AG04450 (cell line): Measurements from ENCODE around the gene PPP1R16B. TPM values are rescaled to one million over a fixed set of nuclear protein-coding genes. Genes with fewer than 3 reads are reported as not detected.
"Not testable (repeated sequence)": the region's sequence is repeated elsewhere in the genome, so short reads cannot be mapped to it uniquely, and the experiment has no call there.

Experiments used
- CTCF ChIA-PET: fragments of 300-600, 350-600 bp; formaldehyde crosslinking; extraction: SDS; loops from one replicate; lab custom pipeline; 2022; ENCODE audit warnings: antibody characterized with exemption, inconsistent platforms; lab: Charles Lee
- POLR2A ChIA-PET: fragments of 350-600 bp; formaldehyde crosslinking; extraction: SDS; loops from one replicate; lab custom pipeline; 2021; ENCODE audit warnings: antibody characterized with exemption, inconsistent platforms; lab: Yijun Ruan, JAX
- DNase-seq: peaks from one replicate; pipeline ENCODE4 v3.0.0-alpha.2; 2011; ENCODE audit warnings: low read depth, low spot score
- H3K27ac ChIP-seq: one replicate; pipeline ENCODE4 v1.5.1; 2012; ENCODE audit warnings: low read depth, low read length, control low read depth
- H3K27me3 ChIP-seq: one replicate; pipeline ENCODE4 v1.6.0; 2012; ENCODE audit warnings: low read length; ENCODE audit not compliant: control insufficient read depth, insufficient read depth
- H3K4me3 ChIP-seq: 2 replicates; pipeline ENCODE4 v1.5.1; 2011; ENCODE audit warnings: mild to moderate bottlenecking, low read depth, low read length, control low read depth
- H3K9me3 ChIP-seq: 2 replicates; pipeline ENCODE4 v1.5.1; 2012; ENCODE audit warnings: low read length; ENCODE audit not compliant: control insufficient read depth, insufficient read depth
- polyA plus RNA-seq: library from polyadenylated mRNA; depleted of rRNA; stranded (reverse); fragments of >200 nt; gene quantifications from 2 replicates; pipeline ENCODE4 v1.2.3, GENCODE V29; 2011
- TF ChIP-seq, protein P1 (sequence below): IDR thresholded peaks from 2 replicates; pipeline ENCODE4 v1.5.1; 2011; ENCODE audit warnings: low read depth, low read length, control low read depth, inconsistent platforms

PPP1R16B gene
- polyA plus RNA-seq, 1 experiment: not detected

DNA sequence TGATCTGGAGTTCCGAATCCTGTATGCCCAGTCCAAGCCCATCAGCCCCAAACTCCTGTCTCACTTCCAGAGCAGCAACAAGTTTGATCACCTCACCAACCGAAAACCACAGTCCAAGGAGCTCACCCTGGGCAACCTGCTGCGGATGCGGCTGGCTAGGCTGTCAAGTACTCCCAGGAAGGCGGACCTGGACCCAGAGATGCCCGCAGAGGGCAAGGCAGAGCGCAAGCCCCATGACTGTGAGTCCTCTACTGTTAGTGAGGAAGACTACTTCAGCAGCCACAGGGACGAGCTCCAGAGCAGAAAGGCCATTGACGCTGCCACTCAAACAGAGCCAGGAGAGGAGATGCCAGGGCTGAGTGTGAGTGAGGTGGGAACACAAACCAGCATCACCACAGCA is 146.1 kb downstream of the PPP1R16B start:
- Histone ChIP-seq H3K27ac (no peak overlapping the region), H3K4me3 (no peak overlapping the region), H3K27me3 (no peaks in the 10 kb centered on the region), H3K9me3 (no peaks in the 10 kb centered on the region)
- no peak for DNase-seq
- POLR2A ChIA-PET: no interaction called here
- CTCF ChIA-PET: no interaction called here
- TF ChIP-seq, protein P1, sequence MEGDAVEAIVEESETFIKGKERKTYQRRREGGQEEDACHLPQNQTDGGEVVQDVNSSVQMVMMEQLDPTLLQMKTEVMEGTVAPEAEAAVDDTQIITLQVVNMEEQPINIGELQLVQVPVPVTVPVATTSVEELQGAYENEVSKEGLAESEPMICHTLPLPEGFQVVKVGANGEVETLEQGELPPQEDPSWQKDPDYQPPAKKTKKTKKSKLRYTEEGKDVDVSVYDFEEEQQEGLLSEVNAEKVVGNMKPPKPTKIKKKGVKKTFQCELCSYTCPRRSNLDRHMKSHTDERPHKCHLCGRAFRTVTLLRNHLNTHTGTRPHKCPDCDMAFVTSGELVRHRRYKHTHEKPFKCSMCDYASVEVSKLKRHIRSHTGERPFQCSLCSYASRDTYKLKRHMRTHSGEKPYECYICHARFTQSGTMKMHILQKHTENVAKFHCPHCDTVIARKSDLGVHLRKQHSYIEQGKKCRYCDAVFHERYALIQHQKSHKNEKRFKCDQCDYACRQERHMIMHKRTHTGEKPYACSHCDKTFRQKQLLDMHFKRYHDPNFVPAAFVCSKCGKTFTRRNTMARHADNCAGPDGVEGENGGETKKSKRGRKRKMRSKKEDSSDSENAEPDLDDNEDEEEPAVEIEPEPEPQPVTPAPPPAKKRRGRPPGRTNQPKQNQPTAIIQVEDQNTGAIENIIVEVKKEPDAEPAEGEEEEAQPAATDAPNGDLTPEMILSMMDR: no peak

DNA sequence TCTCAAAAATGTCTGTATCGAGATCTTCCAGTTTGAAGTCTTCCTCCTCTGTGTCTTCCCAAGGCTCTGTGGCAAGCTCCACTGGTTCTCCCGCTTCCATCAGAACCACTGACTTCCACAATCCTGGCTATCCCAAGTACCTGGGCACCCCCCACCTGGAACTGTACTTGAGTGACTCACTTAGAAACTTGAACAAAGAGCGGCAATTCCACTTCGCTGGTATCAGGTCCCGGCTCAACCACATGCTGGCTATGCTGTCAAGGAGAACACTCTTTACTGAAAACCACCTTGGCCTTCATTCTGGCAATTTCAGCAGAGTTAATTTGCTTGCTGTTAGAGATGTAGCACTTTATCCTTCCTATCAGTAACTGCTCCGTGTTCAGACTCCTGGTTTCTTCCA is 146.7 kb downstream of the PPP1R16B start:
- Histone ChIP-seq H3K27me3 (no peaks in the 10 kb centered on the region), H3K4me3 (no peak overlapping the region), H3K9me3 (no peaks in the 10 kb centered on the region), H3K27ac (no peak overlapping the region)
- POLR2A ChIA-PET: no interaction called here
- CTCF ChIA-PET: no interaction called here
- DNase-seq: no peak
- TF ChIP-seq, protein P1: no peak

DNA sequence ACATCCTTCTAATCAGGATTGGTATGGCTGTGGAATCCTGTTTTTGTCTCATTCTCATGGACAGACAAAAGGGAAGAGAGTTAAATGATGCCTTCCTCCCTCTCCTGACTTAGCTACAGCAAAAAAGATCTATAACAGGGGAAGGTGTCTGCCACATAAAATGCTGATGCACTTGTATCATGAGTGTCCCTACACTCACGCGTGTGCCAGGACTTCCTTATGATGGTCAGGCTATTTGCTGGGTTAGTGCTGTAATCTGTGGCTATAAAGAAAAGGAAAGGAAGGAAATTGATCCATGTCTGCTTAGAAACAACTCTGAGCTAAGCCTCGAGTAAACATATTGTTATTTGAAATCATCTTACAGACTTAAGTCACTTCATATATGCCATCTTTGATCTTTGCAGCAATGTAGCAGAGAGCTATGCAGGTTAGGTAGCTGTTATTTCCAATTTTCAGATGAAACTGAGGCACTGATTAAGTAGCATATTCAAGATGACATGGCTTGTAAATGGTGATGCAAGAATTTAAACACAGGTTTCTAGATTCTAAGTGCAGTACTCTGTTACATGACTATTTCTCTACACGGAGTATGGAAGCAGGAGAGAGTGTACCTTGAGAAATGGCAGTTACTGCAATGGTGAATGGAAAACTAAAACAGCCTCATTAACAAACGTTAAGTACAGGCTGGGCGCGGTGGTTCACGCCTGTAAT is 148.3 kb downstream of the PPP1R16B start:
- DNase-seq: no peak
- H3K27ac ChIP-seq: no peak overlapping the region
- no peaks in the 10 kb centered on the region for H3K27me3 ChIP-seq
- CTCF ChIA-PET: no interaction called here
- POLR2A ChIA-PET: no interaction called here
- TF ChIP-seq, protein P1: no peak
- no peaks in the 10 kb centered on the region for H3K9me3 ChIP-seq
- H3K4me3 ChIP-seq: no peak overlapping the region

DNA sequence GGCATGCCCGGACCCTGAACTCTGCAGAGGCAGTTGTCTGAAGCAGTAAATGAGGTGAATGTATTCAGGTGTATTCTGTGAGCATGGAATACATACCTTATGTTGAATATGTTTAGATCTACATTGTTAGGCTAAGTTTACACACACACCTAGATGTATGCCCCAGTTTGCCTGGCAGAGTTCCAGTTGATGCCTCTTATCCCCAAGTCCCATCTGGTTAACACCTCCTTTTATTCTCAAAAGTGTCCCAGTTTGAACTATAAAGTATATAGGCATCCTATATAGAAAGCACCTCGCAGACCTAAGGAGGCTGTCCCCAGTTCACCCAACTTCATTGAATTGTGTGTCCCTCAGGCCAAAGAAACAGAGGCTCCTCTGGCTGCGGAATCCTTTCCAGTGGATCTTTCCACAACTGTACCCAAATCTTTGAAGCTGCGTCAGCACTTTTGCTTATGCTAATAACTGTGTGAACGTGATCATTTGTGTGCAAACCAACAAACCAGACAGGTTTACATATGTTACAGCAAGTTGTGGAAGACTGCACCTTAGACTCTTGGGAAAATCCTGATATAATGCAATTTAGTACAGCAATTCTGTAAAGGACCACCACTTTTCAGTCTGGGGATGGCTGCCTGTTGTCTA is 151.9 kb downstream of the PPP1R16B start:
- POLR2A ChIA-PET: no interaction called here
- no peaks in the 10 kb centered on the region for H3K9me3 ChIP-seq
- H3K27me3 ChIP-seq: no peaks in the 10 kb centered on the region
- no peak overlapping the region for H3K4me3 ChIP-seq
- no peak overlapping the region for H3K27ac ChIP-seq
- CTCF ChIA-PET: no interaction called here
- no peak for DNase-seq
- TF ChIP-seq, protein P1: no peak

DNA sequence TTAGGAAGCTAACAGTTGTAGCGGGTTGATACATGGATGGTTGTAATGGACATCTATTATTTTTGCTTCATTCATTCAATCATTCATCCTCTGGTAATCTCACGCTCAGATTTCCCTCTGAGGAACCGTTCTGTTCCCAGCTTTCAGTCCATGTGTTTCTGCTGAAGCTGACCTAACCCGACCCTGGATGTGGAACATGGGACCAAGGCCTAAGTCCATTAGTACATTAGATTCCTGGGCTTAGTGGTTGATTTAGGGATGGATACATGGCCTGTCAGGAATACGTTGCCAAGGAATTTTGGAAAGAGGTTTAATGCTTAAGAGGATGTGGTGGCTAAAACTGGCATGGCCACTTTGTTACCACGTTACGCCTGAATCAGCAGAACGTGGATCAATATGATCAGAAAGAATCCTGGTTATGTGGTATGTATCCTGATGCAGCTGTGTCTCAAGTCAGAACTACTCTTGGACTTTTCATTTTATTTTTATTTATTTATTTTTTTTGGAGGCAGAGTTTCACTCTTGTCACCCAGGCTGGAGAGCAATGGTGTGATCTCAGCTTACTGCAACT is 152.5 kb downstream of the PPP1R16B start:
- no peaks in the 10 kb centered on the region for H3K27me3 ChIP-seq
- no peak overlapping the region for H3K27ac ChIP-seq
- POLR2A ChIA-PET: no interaction called here
- CTCF ChIA-PET: no interaction called here
- no peak for DNase-seq
- TF ChIP-seq, protein P1: no peak
- no peak overlapping the region for H3K4me3 ChIP-seq
- H3K9me3 ChIP-seq: no peaks in the 10 kb centered on the region

DNA sequence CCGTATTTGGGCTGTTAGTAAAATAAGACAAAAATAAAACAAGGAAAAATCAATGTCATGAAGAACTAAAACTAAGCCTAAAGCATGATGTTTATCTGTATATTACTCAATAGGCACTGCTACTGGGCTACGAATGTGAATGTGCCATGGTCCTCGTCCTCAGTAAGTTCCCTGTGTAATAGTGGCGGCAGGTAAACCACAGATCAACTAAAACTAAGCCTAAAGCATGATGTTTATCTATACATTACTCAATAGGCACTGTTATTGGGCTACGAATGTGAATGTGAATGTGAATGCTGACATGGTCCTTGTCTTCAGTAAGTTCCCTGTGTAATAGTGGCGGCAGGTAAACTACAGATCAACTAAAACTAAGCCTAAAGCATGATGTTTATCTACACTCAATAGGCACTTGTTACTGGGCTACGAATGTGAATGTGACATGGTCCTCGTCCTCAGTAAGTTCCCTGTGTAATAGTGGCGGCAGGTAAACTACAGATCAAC is 154.7 kb downstream of the PPP1R16B start:
- H3K27me3 ChIP-seq, DNase-seq, POLR2A ChIA-PET, H3K27ac ChIP-seq, H3K4me3 ChIP-seq, H3K9me3 ChIP-seq: not testable (repeated sequence)
- CTCF ChIA-PET: interaction anchor here (0.6 kb wide), 1 partner anchor 31 kb away, joined by 5 read pairs; no protein-coding TSS in a partner anchor
